K562 (cell line): Measurements from ENCODE around the gene L3MBTL1. TPM values are rescaled to one million over a fixed set of nuclear protein-coding genes. Genes with fewer than 3 reads are reported as not detected.

Source experiments
- ATAC-seq: fragments of 200-7000 bp; cut with Tn5 transposase; 3 replicates; pipeline ENCODE4 v1.9.1; 2020; ENCODE audit warnings: moderate library complexity
- BruUV-seq: library from RNA; stranded (reverse); fragments of 400-500 nt; replicated peaks from 2 replicates; lab custom pipeline; 2021; lab: Mats Ljungman, UMichigan
- CTCF ChIA-PET: fragments of 300-600 bp; formaldehyde crosslinking; extraction: SDS; loops from one replicate; lab custom pipeline; 2021; ENCODE audit warnings: low intra/inter-chr PET ratio; lab: Yijun Ruan, JAX
- POLR2A ChIA-PET: fragments of 300-600, 350-650 bp; sonication (Branson Sonifier 250); formaldehyde crosslinking; extraction: SDS; loops from one replicate; lab custom pipeline; 2021; ENCODE audit warnings: antibody characterized with exemption, inconsistent platforms; lab: Yijun Ruan, JAX
- DNase-seq, 4 experiments: peaks; one replicate each; pipeline versions ENCODE4 v3.0.0 to v3.0.0-alpha.2; 2011 to 2018; ENCODE audit warnings: low spot score in 3 of 4, mixed read lengths in 3 of 4; ENCODE audit errors: extremely low read depth in 1 of 4
- FAIRE-seq: peaks from 2 replicates; lab custom pipeline; 2011; peaks lifted over from hg19 to GRCh38; lab: Jason Lieb, UNC
- H2AFZ ChIP-seq: 2 replicates; pipeline ENCODE4 v1.6.0; 2011; ENCODE audit warnings: low read depth, low read length, control low read depth, inconsistent platforms
- H3K27ac ChIP-seq: fragments of 200-600 bp; 3 replicates; pipeline ENCODE4 v1.8.0; 2011; ENCODE audit warnings: low read depth, mild to moderate bottlenecking, control low read depth, inconsistent platforms, low read length, moderate library complexity, mixed read lengths; ENCODE audit errors: extremely low read depth
- H3K27me3 ChIP-seq, 2 experiments: fragments of 300-600 bp in 1 of 2; 2 replicates in 1 of 2; 3 replicates in 1 of 2; pipeline versions ENCODE4 v1.6.0 to v1.8.0; 2011; ENCODE audit warnings: inconsistent platforms in 2 of 2, low read length in 2 of 2, mild to moderate bottlenecking in 1 of 2, mixed read lengths in 1 of 2, moderate library complexity in 1 of 2; ENCODE audit not compliant: control insufficient read depth in 2 of 2, insufficient read depth in 2 of 2
- H3K36me3 ChIP-seq: fragments of 300-600 bp; 3 replicates; pipeline ENCODE4 v1.8.0; 2011; ENCODE audit warnings: mild to moderate bottlenecking, low read length, inconsistent platforms; ENCODE audit not compliant: control insufficient read depth, insufficient read depth
- H3K4me1 ChIP-seq, 2 experiments: fragments of 200-600 bp in 1 of 2; replicated peaks in 1 of 2; 2 replicates in 1 of 2; 3 replicates in 1 of 2; pipeline versions ENCODE4 v1.5.1 to v1.8.0; 2011; ENCODE audit warnings: inconsistent platforms in 2 of 2, low read length in 2 of 2, mild to moderate bottlenecking in 1 of 2, mixed read lengths in 1 of 2, moderate library complexity in 1 of 2; ENCODE audit not compliant: control insufficient read depth in 2 of 2, insufficient read depth in 2 of 2
- H3K4me2 ChIP-seq: 2 replicates; pipeline ENCODE4 v1.6.1; 2011; ENCODE audit warnings: low read length, control low read depth, inconsistent platforms, mixed read lengths; ENCODE audit not compliant: insufficient read depth
- H3K4me3 ChIP-seq: fragments of 200-600 bp; sonication (generic), shearing (Covaris generic); 2 replicates; pipeline ENCODE4 v1.5.1; 2016; ENCODE audit warnings: control low read depth, inconsistent platforms
- H3K79me2 ChIP-seq: fragments of 200-600 bp; 3 replicates; pipeline ENCODE4 v1.8.0; 2011; ENCODE audit warnings: low read length, inconsistent platforms; ENCODE audit not compliant: control insufficient read depth, insufficient read depth
- H3K9ac ChIP-seq, 2 experiments: 2 replicates each; pipeline versions ENCODE4 v1.6.0 to v1.6.1; 2011; ENCODE audit warnings: low read depth in 2 of 2, low read length in 2 of 2, control low read depth in 1 of 2, inconsistent platforms in 1 of 2, mild to moderate bottlenecking in 1 of 2, mixed read lengths in 1 of 2; ENCODE audit not compliant: insufficient read depth in 1 of 2
- H3K9me1 ChIP-seq: one replicate; pipeline ENCODE4 v1.6.0; 2011; ENCODE audit warnings: inconsistent platforms, mild to moderate bottlenecking, low read length, moderate library complexity; ENCODE audit not compliant: control insufficient read depth, insufficient read depth
- H3K9me3 ChIP-seq: replicated peaks from 2 replicates; pipeline ENCODE4 v1.5.1; 2011; ENCODE audit warnings: low read depth, low read length, inconsistent platforms; ENCODE audit not compliant: control insufficient read depth, insufficient read depth
- H4K20me1 ChIP-seq: replicated peaks from 2 replicates; pipeline ENCODE4 v1.6.1; 2011; ENCODE audit warnings: low read length, inconsistent platforms, mixed read lengths; ENCODE audit not compliant: control insufficient read depth, insufficient read depth
- ADNP ChIP-seq: fragments of 200-800 bp; sonication (Bioruptor generic); IDR thresholded peaks from 2 replicates; pipeline ENCODE4 v1.6.1; 2016; ENCODE audit warnings: missing genetic modification characterization, missing compliant biosample characterization
- BCOR ChIP-seq: fragments of 450-650 bp; IDR thresholded peaks from 2 replicates; pipeline ENCODE4 v1.6.1; 2016
- EHMT2 ChIP-seq: fragments of 450-650 bp; IDR thresholded peaks from 2 replicates; pipeline ENCODE4 v1.6.1; 2018; ENCODE audit warnings: antibody characterized with exemption
- RBM25 ChIP-seq: fragments of 200-400 bp; formaldehyde crosslinking; IDR thresholded peaks from 2 replicates; pipeline ENCODE4 v1.6.1; 2018; ENCODE audit warnings: low read length, low read depth, moderate library complexity; ENCODE audit not compliant: severe bottlenecking
- SMAD2 ChIP-seq: fragments of 150-350 bp; IDR thresholded peaks from 2 replicates; pipeline ENCODE4 v1.6.1; 2014; ENCODE audit warnings: low read depth, mild to moderate bottlenecking, low read length
- STAG1 ChIP-seq: sonication (generic); formaldehyde crosslinking; IDR thresholded peaks from 2 replicates; pipeline ENCODE4 v1.5.0; 2020; ENCODE audit warnings: missing genetic modification reagents, borderline replicate concordance
- TCFL5 ChIP-seq: fragments of 250-450 bp; sonication (Bioruptor Pico); conservative IDR thresholded peaks from 2 replicates; pipeline ENCODE4 v1.6.1; 2021; ENCODE audit warnings: mild to moderate bottlenecking, moderate library complexity, matching md5 sums
- ZNF121 ChIP-seq: sonication (generic); formaldehyde crosslinking; conservative IDR thresholded peaks from 2 replicates; pipeline ENCODE4 v1.8.0; 2022; ENCODE audit warnings: missing genetic modification reagents
- ZNF408 ChIP-seq: fragments of 250-450 bp; sonication (Bioruptor Pico); IDR thresholded peaks from 2 replicates; pipeline ENCODE4 v1.4.0; 2020; ENCODE audit warnings: low read depth, mild to moderate bottlenecking, moderate library complexity
- WGBS: fragments of 100-300 bp; shearing (Covaris generic); methylation state at CpG from one replicate; pipeline ENCODE4 v1.1.6; 2016; ENCODE audit warnings: low coverage, mixed read lengths; ENCODE audit not compliant: insufficient coverage; ENCODE audit errors: missing lambda C conversion rate; 5-methylcytosine and 5-hydroxymethylcytosine counted together
- in situ Hi-C: fragments of 300-500 bp; cut with MboI; formaldehyde crosslinking; loops from 4 replicates; pipeline ENCODE4 v1.15.0; 2018; ENCODE audit warnings: inconsistent platforms, mixed read lengths
- intact Hi-C: fragments of 100-400 bp; cut with micrococcal nuclease; formaldehyde crosslinking; loops from 2 replicates; pipeline ENCODE4 v1.14.2; 2022
- polyA plus RNA-seq, 8 experiments: library from polyadenylated mRNA; depleted of rRNA in 4 of 8; stranded (reverse) in 5 of 8; unstranded in 3 of 8; fragments of >200 nt; fragmentation: Nextera tagmentation in 2 of 8; fragmentation: Illumina TruSeq in 1 of 8; extraction: Ambion mirVana in 2 of 8; extraction: Trizol in 1 of 8; gene quantifications; 2 replicates each; pipeline versions ENCODE4 v1.2.1 to v1.2.3, GENCODE V29; 2011 to 2014; ENCODE audit warnings: inconsistent platforms in 1 of 8, missing spikeins in 1 of 8
- total RNA-seq, 7 experiments: library from RNA; depleted of rRNA in 6 of 7; stranded (reverse); fragments of >200 nt in 6 of 7; fragmentation: Illumina TruSeq in 2 of 7; extraction: Trizol in 2 of 7; gene quantifications; 2 replicates each; pipeline versions ENCODE4 v1.2.1 to v1.2.3, GENCODE V29; 2011 to 2021; ENCODE audit warnings: low replicate concordance in 1 of 7

L3MBTL1 gene
- total and polyA plus RNA-seq, 9 of the 15 experiments (the other 6 are each of a cell fraction or from before 2014, with no cell fraction given) = 0.77 to 10.0 (median 4.4) TPM

DNA sequence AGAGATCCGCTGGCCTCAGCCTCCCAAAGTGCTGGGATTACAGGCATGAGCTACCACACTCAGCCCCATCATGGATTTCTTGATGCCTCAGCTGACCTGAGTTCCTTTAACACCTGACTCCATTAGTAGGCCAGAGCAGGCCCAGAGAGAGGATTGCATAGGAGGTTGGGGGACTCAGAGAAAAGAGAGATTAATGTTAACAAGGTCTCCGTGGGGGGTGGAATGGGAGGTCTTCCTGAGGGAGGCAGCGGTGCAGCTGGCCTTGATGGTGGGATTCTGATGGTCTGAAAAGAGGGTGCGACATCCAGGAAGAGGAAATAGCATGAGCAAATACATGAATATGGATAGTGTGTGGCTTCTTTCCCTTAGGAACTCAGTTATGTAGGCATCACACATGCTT, 61.2 kb downstream of the L3MBTL1 start (continued):
- TF ChIP-seq SMAD2 (no peak), ZNF408 (CRISPR knock-in tag) (no peak), STAG1 (CRISPR knock-in tag) (no peak)

DNA sequence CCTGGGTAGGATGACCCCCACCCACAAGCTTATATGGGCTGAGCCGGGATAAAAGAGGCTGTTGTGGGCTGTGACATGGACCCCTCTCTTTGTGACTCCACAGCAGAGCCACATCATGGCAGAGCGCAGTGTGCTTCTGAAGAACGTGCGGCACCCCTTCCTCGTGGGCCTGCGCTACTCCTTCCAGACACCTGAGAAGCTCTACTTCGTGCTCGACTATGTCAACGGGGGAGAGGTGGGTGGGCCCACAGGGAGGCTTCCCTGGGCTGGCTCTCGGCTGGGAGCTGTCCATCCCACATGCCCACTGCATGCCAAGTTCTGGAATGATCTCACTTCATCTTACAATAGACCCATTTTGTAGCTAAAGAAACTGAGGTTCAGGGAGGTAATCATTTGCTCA, 61.8 kb downstream of the L3MBTL1 start:
- Histone ChIP-seq H3K79me2 (no peaks in the 10 kb centered on the region), H3K27ac (no peak overlapping the region), H3K9me3 (no peaks in the 10 kb centered on the region; the same call in 1 of the 2 replicates), H3K9me1 (no peaks in the 10 kb centered on the region), H3K4me3 (no peak overlapping the region)
- no peak for TF ChIP-seq TCFL5
- no peak for TF ChIP-seq ZNF121
- 0 out of 2 replicates have a peak, but pooled peaks have one; percentile 31 for TF ChIP-seq ADNP (tag)
- TF ChIP-seq EHMT2 = no peak
- TF ChIP-seq BCOR = peak; percentile 50; the same call in 1 of the 2 replicates
- peak; percentile 47 for TF ChIP-seq RBM25
- TF ChIP-seq, all 486 proteins: peak for 3
- Histone ChIP-seq H2AFZ (no peak overlapping the region), H3K9ac (no peak overlapping the region), H3K36me3 (no peaks in the 10 kb centered on the region), H4K20me1 (no peaks in the 10 kb centered on the region), H3K4me1 (peaks cover 0 to 9% of the 10 kb centered on the region in 2 experiments; a peak in 2 of 5 replicates), H3K27me3 (no peaks in the 10 kb centered on the region), H3K4me2 (no peak overlapping the region)
- in situ Hi-C loops (no loop called here), intact Hi-C loops (no loop called here)
- FAIRE-seq = no peak
- BruUV-seq = no TSS peak
- no peak for ATAC-seq
- CTCF ChIA-PET = no interaction called here
- no peak for DNase-seq
- WGBS = 51% methylated on average over 10 of the region's 10 CpGs
- POLR2A ChIA-PET = interaction anchor here (0.5 to 4.1 kb wide), 8 partner anchors 10 to 137 kb away, joined by 3 to 24 read pairs (median 4); partner anchors contain the start of gene SGK2
